OCI-M1 (cell line): Measurements from ENCODE around the gene TYMP.

Experiments
- DNase-seq: peaks from one replicate; lab custom pipeline; 2025; lab: John Stamatoyannopoulos, UW

The TYMP gene

GRCh38 chr22:50483556-50483955, 46.3 kb downstream of the TYMP start:
- DNase-seq: no peak

GRCh38 chr22:50483106-50483505, 46.7 kb downstream of the TYMP start:
- no peak for DNase-seq

- no peak for DNase-seq
Observed at GRCh38 chr22:50482107-50483074, 47.4 kb downstream of the TYMP start.

GRCh38 chr22:50481440-50482106, 48.2 kb downstream of the TYMP start, which contains the start of gene ADM2:
ADM2 (plus strand) TSS chr22:50481543; CDS start chr22:50481848, 305 bp downstream.
- DNase-seq: peak; percentile 51

GRCh38 chr22:50481045-50481439, 48.8 kb downstream of the TYMP start:
- no peak for DNase-seq

GRCh38 chr22:50479721-50480120, 50.1 kb downstream of the TYMP start:
- DNase-seq: no peak

GRCh38 chr22:50477923-50478322, 51.9 kb downstream of the TYMP start:
- DNase-seq: no peak

GRCh38 chr22:50476868-50477267, 52.9 kb downstream of the TYMP start:
- DNase-seq: no peak
